Epithelial cell of proximal tubule (primary cell): ENCODE measurements around the gene ARFGEF2. TPM values are rescaled to one million over a fixed set of nuclear protein-coding genes. Genes with fewer than 3 reads are reported as not detected.

ENCODE experiments used
- DNase-seq: peaks from one replicate; pipeline ENCODE4 v3.0.0-alpha.2; 2011; ENCODE audit warnings: low read depth
- H3K4me3 ChIP-seq: 2 replicates; pipeline ENCODE4 v1.5.1; 2011; ENCODE audit warnings: low read depth, mild to moderate bottlenecking, low read length
- total RNA-seq: library from RNA; depleted of rRNA; stranded (reverse); fragments of >200 nt; gene quantifications from 2 replicates; pipeline ENCODE4 v1.2.3, GENCODE V29; 2015
- TF ChIP-seq, protein P1 (sequence below): conservative IDR thresholded peaks from 2 replicates; pipeline ENCODE4 v1.5.1; 2012; ENCODE audit warnings: low read depth, mild to moderate bottlenecking, low read length

ARFGEF2 gene
- total RNA-seq, 1 donor from 2014 or later = 20.5 TPM

GRCh38 chr20:49037962-49038387 is 116.5 kb downstream of the ARFGEF2 start:
- TF ChIP-seq, protein P1, sequence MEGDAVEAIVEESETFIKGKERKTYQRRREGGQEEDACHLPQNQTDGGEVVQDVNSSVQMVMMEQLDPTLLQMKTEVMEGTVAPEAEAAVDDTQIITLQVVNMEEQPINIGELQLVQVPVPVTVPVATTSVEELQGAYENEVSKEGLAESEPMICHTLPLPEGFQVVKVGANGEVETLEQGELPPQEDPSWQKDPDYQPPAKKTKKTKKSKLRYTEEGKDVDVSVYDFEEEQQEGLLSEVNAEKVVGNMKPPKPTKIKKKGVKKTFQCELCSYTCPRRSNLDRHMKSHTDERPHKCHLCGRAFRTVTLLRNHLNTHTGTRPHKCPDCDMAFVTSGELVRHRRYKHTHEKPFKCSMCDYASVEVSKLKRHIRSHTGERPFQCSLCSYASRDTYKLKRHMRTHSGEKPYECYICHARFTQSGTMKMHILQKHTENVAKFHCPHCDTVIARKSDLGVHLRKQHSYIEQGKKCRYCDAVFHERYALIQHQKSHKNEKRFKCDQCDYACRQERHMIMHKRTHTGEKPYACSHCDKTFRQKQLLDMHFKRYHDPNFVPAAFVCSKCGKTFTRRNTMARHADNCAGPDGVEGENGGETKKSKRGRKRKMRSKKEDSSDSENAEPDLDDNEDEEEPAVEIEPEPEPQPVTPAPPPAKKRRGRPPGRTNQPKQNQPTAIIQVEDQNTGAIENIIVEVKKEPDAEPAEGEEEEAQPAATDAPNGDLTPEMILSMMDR = no peak
- no peak overlapping the region for H3K4me3 ChIP-seq
- DNase-seq = no peak

GRCh38 chr20:49039854-49040253 is 118.3 kb downstream of the ARFGEF2 start:
- H3K4me3 ChIP-seq = no peak overlapping the region
- no peak for DNase-seq
- TF ChIP-seq, protein P1 = no peak

GRCh38 chr20:49043000-49043399 is 121.5 kb downstream of the ARFGEF2 start:
- DNase-seq = no peak
- no peak overlapping the region for H3K4me3 ChIP-seq
- TF ChIP-seq, protein P1 = no peak

DNA sequence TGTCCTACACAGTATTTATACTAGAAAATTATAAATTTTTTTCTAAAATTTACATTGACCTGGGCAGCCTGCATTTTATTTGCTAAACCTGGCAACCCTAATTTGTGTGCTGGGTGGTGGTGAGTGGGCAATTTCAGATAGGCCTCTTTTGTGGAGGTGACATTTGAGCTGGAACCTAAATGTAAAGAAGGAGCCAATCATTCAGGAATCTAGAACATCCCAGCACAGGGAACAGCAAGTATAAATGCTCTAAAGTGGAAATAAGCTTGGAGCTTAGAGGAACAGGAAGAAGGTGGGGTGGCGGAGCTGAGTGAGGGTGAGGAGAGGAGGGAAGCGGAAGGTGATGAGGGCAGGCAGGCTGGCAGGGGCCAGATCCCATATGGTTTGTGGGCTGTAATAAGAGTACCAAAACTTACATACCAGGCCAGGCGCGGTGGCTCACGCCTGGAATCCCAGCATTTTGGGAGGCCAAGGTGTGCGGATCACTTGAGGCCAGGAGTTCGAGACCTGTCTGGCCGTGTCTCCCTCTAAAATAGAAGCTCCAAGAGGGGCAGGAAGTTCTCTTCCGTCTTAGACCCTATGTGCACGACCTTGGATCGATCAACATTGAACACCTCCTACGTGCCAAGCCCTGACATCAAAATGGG is 124.1 kb downstream of the ARFGEF2 start:
- no peak for DNase-seq
- TF ChIP-seq, protein P1 = no peak
- peak overlapping the region; percentile 90 for H3K4me3 ChIP-seq

DNA sequence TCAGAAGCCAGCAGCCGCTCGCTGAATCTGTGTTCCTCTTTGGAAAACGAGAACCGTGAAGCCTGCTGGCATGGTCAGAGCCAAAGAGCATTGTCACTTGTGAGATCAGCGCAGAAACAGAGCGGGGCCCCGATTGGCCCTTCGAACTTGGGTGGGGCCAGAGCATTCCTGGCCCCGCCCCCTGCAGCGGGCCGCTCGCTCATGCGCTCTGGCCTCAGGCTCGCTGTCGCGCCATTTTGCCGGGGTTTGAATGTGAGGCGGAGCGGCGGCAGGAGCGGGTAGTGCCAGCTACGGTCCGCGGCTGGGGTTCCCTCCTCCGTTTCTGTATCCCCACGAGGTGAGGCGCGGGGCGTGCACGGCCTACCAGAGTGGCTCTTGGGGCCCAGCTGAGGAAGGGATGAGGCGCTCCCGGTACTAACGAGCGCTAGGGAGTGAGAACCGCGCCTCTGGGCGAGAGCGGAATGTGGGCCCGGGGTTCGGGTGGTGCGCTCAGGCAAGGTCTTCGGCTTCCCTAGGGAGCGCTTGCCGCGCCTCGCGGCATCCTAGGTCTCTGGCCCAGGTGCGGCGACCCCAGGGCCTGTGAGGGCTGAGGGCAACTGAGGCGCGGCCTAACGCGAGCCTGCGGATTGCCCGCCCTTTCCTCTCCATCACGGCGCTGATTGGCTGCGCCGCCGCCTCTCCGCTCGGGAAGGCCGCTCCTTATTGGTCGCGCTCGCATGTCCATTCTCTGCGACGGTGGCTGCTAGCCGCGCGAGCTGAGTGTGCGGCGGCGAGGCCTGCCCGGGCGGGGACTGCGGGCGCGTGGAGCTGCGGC is 124.8 kb downstream of the ARFGEF2 start, which contains the start of gene CSE1L:
CSE1L (plus strand) TSS at position 226 of the 814 bp plus-strand sequence. CDS start 12,152 bp downstream, outside the sequence.
- TF ChIP-seq, protein P1 = no peak
- DNase-seq = peak; percentile 51
- H3K4me3 ChIP-seq = peak within 1 kb of the TSS; percentile 90

GRCh38 chr20:49052334-49052733 is 130.8 kb downstream of the ARFGEF2 start:
- H3K4me3 ChIP-seq = no peak overlapping the region
- DNase-seq = no peak
- TF ChIP-seq, protein P1 = no peak
